Left renal pelvis (tissue), 4 donors: Measurements from ENCODE around the gene PRPF18. TPM values are rescaled to one million over a fixed set of nuclear protein-coding genes. Genes with fewer than 3 reads are reported as not detected.
"Not testable (repeated sequence)": the region's sequence is repeated elsewhere in the genome, so short reads cannot be mapped to it uniquely, and the experiment has no call there.

Experiments used
- DNase-seq, 4 donors: peaks; one replicate each; pipeline ENCODE4 v3.0.0-alpha.2; 2013; ENCODE audit warnings: low read depth in 4 of 4, low spot score in 3 of 4
- polyA plus RNA-seq, 4 donors: library from polyadenylated mRNA; unstranded; fragments of 120-200 nt; gene quantifications; one replicate each; pipeline ENCODE4 v1.2.1, GENCODE V29; 2013; ENCODE audit not compliant: insufficient read length in 4 of 4

The PRPF18 gene, protein sequence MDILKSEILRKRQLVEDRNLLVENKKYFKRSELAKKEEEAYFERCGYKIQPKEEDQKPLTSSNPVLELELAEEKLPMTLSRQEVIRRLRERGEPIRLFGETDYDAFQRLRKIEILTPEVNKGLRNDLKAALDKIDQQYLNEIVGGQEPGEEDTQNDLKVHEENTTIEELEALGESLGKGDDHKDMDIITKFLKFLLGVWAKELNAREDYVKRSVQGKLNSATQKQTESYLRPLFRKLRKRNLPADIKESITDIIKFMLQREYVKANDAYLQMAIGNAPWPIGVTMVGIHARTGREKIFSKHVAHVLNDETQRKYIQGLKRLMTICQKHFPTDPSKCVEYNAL
- 10 to 100 TPM; 24.0 to 30.4 (median 25.4) TPM for polyA plus RNA-seq

DNA sequence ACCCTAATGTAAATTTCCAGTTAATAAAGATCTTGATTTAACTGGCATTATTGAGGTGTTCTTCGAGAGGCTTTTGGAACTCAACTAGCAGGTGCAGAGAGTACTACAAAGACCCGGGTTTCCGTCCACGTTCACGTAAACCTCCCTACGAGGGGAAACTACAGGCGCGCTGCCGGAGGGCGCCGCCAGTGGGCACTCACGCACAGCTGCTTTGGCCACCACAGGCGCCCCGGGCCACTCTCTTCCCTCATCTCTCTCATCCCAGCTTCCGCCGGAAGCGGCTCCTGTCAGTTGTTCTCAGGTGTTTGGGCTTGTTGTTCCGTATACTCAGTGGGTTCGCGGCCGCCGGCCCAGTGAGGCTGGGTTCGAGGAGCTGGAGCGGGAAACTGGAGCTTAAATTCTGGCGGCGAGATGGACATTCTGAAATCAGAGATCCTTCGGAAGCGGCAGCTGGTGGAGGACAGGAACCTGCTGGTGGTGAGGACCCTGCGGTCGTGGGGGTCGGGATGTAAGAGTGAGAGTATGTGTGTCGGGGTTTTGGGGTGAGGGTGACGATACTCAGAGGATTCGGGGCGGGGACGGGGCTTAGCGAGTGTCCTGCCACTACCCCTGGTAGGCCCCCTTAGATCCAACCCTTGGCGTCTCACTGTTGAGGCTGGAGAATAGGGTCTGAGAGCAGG is at the start of gene PRPF18:
Gene PRPF18 (plus strand): TSS at position 290 of the 680 bp plus-strand sequence. CDS start 122 bp downstream, at position 412.
- peak; percentile 79 to 84 (median 80) for DNase-seq

GRCh38 chr10:13537985-13538384 is 48.8 kb upstream of the PRPF18 start:
- not testable (repeated sequence) for DNase-seq

DNA sequence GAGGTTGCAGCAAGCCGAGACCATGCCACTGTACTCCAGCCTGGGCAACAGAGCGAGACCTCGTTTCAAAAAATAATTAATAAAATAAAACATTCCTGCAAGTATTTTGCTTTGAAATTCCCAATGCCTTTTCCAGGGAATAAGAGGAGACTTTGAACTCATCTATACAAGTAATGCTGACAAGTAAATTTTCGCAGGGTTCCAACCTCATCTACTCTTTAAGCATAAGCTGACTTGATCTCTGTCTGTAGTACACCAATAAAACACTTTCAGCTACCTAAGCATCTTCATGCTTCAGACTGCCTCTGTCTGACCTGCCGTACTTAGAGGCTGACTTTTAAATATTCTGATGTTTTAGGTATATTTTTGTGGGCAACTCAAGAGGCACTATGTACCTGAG is 44.2 kb upstream of the PRPF18 start:
- no peak for DNase-seq

- no peak for DNase-seq
Observed at GRCh38 chr10:13550802-13551201, 36.0 kb upstream of the PRPF18 start.

GRCh38 chr10:13555884-13556510 is 30.8 kb upstream of the PRPF18 start:
- DNase-seq: no peak

GRCh38 chr10:13559124-13559700 is 27.6 kb upstream of the PRPF18 start:
- DNase-seq: no peak

GRCh38 chr10:13560597-13560996 is 26.2 kb upstream of the PRPF18 start:
- no peak for DNase-seq

GRCh38 chr10:13563481-13564445 is 23.0 kb upstream of the PRPF18 start:
- DNase-seq: no peak

DNA sequence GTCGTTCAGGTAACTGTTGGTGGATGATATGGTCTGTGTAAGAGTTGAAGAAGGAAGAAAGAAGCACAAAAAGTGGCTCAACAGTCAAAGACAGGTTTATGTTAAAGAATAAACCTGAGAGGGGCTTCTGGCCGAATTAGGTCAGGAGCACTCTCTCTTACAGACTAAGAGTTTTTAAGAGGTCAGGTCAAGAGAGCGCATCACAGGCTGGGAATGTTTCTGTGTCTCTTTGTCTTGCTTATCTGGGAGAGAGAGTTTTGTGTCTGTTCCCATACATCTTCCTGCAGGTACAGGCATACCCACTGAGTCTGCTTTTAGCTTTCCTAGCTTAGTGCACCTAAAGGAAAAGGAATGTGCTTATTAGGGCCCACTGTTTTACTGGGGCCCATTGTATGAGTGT is 22.2 kb upstream of the PRPF18 start:
- DNase-seq: no peak

GRCh38 chr10:13567030-13567429 is 19.7 kb upstream of the PRPF18 start:
- DNase-seq: no peak

DNA sequence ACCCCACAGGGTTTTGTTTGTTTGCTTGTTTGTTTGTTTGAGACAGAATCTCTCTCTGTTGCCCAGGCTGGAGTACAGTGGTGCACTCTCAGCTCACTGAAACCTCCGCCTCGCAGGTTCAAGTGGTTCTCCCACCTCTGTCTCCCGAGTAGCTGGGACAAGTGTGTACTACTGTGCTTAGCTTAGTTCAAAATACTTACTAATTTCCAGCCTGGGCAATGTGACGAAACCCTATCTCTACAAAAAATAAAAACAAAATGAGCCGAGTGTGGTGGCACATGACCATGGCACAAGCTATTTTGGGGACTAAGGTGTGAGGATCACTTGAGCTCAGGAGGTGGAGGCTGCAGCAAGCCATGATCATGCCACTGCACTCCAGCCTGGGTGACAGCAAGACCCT is 15.2 kb upstream of the PRPF18 start:
- DNase-seq: no peak

DNA sequence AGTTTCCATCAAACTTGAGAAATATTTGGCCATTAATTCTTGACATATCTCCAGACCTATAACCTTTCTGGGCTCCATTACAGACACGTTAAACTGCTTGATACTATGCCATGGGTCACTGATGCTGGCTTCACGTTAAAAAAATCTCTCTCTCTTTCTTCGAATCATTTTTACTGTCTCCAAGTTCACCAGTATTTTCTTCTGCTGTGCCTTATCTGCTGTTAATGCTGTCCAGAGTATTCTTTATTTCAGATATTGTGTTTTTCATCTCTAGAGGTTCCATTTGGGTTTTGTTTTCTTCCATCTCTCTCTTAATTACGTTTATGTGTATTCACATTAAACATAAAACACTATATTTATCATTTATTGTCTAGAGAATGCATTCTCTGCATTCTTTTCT is 12.8 kb upstream of the PRPF18 start:
- no peak for DNase-seq

DNA sequence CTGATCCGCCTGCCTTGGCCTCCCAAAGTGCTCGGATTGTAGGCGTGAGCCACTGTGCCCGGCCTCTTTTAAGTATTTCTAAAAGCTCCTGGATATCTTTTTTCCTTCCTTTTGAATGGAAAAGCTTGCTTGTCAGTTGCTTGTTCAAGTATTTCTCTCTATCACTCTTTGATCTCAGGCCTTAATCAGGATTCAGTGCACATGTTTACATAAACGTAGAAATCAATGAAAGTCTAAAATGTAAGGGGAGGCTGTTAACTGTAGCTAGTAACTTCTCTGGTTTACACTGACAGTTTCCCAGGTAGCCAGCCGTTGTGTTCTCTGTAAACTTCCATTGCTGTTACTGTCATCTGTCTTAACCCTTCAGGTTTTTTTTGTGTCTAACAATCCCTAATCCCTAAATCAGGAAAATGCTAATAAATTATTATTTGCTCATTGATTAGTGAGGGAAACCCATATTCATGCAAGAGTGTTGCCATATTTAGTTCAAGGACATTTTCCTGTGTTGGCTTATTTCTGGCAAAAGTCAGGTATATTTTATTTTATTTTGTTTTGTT is 1.5 kb upstream of the PRPF18 start:
- DNase-seq: no peak

- DNase-seq: no peak
Observed at GRCh38 chr10:13585943-13586342, 822 bp upstream of the PRPF18 start.

DNA sequence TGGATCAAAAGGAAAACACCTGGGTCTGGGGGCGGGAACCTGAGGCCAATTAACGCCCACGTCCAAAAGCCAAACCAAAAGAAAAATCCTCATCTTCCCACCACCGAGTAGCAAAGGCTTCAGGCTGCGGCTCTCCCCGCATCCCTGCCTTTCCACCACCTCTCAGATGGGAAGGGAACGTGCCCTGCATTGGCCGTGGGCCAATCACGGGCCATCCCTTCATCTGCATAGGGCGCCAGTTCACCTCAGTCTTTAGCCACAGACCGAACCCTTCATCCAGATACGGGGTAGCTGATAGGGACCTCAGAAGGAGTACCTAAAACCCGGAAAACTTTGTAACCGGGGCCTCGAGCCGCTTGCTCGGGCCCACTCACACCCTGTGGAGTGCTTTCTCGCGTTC is 626 bp downstream of the PRPF18 start:
- DNase-seq: no peak

DNA sequence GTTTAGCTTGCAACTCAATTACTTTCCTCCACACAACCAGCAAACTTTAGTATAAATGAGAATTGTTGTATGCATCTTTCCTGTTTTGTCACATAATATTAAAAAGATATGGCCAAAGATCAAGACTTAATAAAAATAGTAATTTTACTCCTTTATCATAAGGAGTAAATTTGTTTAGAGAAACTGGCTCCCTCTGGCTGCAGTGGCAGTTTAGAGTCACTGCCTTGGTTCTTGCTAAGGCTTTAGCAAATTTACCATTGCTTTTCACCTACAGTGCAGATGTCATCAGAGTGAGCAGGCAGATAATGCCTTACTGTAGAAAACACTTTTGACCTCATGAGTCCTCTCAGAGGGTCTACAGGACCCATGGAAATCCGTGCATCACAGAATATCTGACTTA is 2.6 kb downstream of the PRPF18 start:
- no peak for DNase-seq

GRCh38 chr10:13590886-13591285 is 4.1 kb downstream of the PRPF18 start:
- no peak for DNase-seq

DNA sequence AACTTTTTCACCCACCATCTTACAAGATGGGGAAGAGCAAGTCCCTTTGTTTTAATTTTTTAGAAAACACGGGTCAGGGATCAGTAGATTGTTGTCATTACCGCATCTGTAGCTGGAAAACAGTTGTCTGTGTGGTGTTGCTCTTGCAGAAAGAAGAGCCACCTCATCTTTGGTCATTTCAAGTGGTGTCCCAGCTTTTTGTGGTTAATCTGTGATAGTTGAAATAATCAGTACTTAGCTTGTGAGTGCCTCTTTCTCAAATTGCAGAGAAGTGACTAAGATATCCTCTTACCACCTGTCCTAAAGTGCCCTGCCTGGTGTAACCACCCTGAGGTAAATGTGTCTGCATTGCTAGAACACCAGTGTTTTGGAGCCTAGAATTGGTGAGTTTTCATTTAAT is 5.5 kb downstream of the PRPF18 start:
- DNase-seq: no peak

DNA sequence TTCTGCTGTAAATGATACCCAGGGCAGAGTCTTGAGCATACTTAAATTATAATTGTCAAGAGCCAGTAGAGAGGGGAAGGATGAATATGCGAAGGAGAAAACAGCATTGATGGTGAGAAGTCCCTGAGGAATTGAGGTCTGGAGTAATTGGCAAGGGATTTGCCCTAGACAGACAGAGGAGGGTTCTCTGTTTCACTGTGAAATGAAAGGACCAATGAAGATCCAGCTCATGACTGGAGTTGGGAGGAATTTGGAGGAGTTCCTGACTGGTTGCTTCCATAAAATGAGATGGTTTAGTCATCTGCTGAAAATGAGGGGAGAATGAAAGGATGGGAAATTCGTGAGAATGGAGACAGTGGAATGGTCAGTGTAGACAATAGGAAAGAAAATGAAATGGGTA is 6.8 kb downstream of the PRPF18 start:
- DNase-seq: no peak

- no peak for DNase-seq
Observed at GRCh38 chr10:13594641-13595040, 7.9 kb downstream of the PRPF18 start.
